HCT116 (cell line): ENCODE results near the gene ZNF554.

Source experiments
- CTCF ChIP-seq, 3 experiments: fragments of 200-600 bp in 1 of 3; sonication (generic) in 1 of 3; IDR thresholded peaks in 2 of 3; conservative IDR thresholded peaks in 1 of 3; 2 replicates each; pipeline ENCODE4 v1.5.1; 2012 to 2017; ENCODE audit warnings: low read depth in 2 of 3, low read length in 2 of 3, antibody characterized with exemption in 1 of 3, borderline replicate concordance in 1 of 3, control low read depth in 1 of 3, mild to moderate bottlenecking in 1 of 3, mixed read lengths in 1 of 3, mixed run types in 1 of 3, moderate library complexity in 1 of 3; ENCODE audit not compliant: insufficient read depth in 1 of 3
- FOSL1 ChIP-seq: IDR thresholded peaks from 2 replicates; pipeline ENCODE4 v1.6.1; 2012; ENCODE audit warnings: low read depth

GRCh38 chr19:2850256-2850925 lies 30.7 kb downstream of the ZNF554 start:
- TF ChIP-seq CTCF (IDR thresholded peaks at IDR 0.05 in 2 of 3, conservative IDR thresholded peaks at IDR 0.05 in 1 of 3; ENCODE audit: borderline replicate concordance in 1 of 3, insufficient read depth in 1 of 3, low read depth in 2 of 3, low read length in 2 of 3) (no peak), FOSL1 (no peak)
